IMR-90 (cell line): ENCODE data around the gene NFATC1. TPM values are rescaled to one million over a fixed set of nuclear protein-coding genes. Genes with fewer than 3 reads are reported as not detected.

Experiments
- ATAC-seq: fragments of 200-7000 bp; cut with Tn5 transposase; 2 replicates; pipeline ENCODE4 v1.9.1; 2020; ENCODE audit warnings: low read depth, mild to moderate bottlenecking, moderate library complexity
- BruUV-seq: library from RNA; stranded (reverse); fragments of 400-500 nt; replicated peaks from 2 replicates; lab custom pipeline; 2021; lab: Mats Ljungman, UMichigan
- CTCF ChIA-PET: fragments of 300-600 bp; formaldehyde crosslinking; extraction: SDS; loops from one replicate; lab custom pipeline; 2021; ENCODE audit warnings: antibody characterized with exemption; lab: Yijun Ruan, JAX
- POLR2A ChIA-PET: fragments of 300-600 bp; sonication (Branson Sonifier 250); formaldehyde crosslinking; loops from one replicate; lab custom pipeline; 2022; ENCODE audit warnings: antibody characterized with exemption; ENCODE audit not compliant: unreplicated experiment; lab: Charles Lee
- DNase-seq: peaks from one replicate; pipeline ENCODE4 v3.0.0; 2013
- H2AFZ ChIP-seq: replicated peaks from 2 replicates; pipeline ENCODE3; 2013; ENCODE audit warnings: low read length, mild to moderate bottlenecking; ENCODE audit not compliant: poor library complexity
- H2AK5ac ChIP-seq: 2 replicates; pipeline ENCODE4 v1.6.1; 2013; ENCODE audit warnings: low read depth, low read length, inconsistent platforms
- H2AK9ac ChIP-seq: replicated peaks from 2 replicates; pipeline ENCODE3; 2013; ENCODE audit warnings: mild to moderate bottlenecking, low read depth, low read length, moderate library complexity; ENCODE audit not compliant: poor library complexity
- H2BK120ac ChIP-seq: 2 replicates; pipeline ENCODE4 v1.6.1; 2013; ENCODE audit warnings: low read depth, low read length, inconsistent platforms
- H2BK15ac ChIP-seq: 3 replicates; pipeline ENCODE4 v1.6.1; 2013; ENCODE audit warnings: low read depth, low read length, inconsistent platforms
- H2BK20ac ChIP-seq: 2 replicates; pipeline ENCODE4 v1.6.1; 2013; ENCODE audit warnings: low read depth, mild to moderate bottlenecking, inconsistent platforms, low read length, moderate library complexity
- H2BK5ac ChIP-seq: 2 replicates; pipeline ENCODE4 v1.6.1; 2013; ENCODE audit warnings: mild to moderate bottlenecking, low read depth, low read length, inconsistent platforms; ENCODE audit not compliant: poor library complexity, severe bottlenecking
- H3K14ac ChIP-seq: replicated peaks from 2 replicates; pipeline ENCODE4 v1.6.1; 2013; ENCODE audit warnings: low read depth, low read length, inconsistent platforms
- H3K18ac ChIP-seq: 2 replicates; pipeline ENCODE4 v1.6.1; 2013; ENCODE audit warnings: low read depth, low read length, control low read depth
- H3K23ac ChIP-seq: 2 replicates; pipeline ENCODE4 v1.6.1; 2013; ENCODE audit warnings: low read depth, low read length, inconsistent platforms
- H3K27ac ChIP-seq: 2 replicates; pipeline ENCODE4 v1.5.1; 2013; ENCODE audit warnings: mild to moderate bottlenecking, control low read depth, low read length; ENCODE audit not compliant: insufficient read depth
- H3K27me3 ChIP-seq: 2 replicates; pipeline ENCODE4 v1.6.1; 2013; ENCODE audit warnings: low read length; ENCODE audit not compliant: control insufficient read depth, insufficient read depth
- H3K36me3 ChIP-seq: 2 replicates; pipeline ENCODE4 v1.6.1; 2013; ENCODE audit warnings: low read length, mixed read lengths; ENCODE audit not compliant: control insufficient read depth, insufficient read depth
- H3K4ac ChIP-seq: 2 replicates; pipeline ENCODE4 v1.6.1; 2013; ENCODE audit warnings: low read depth, low read length, inconsistent platforms
- H3K4me1 ChIP-seq: 2 replicates; pipeline ENCODE4 v1.6.1; 2013; ENCODE audit warnings: low read length, mixed read lengths; ENCODE audit not compliant: control insufficient read depth, insufficient read depth
- H3K4me2 ChIP-seq: 2 replicates; pipeline ENCODE4 v1.6.1; 2013; ENCODE audit warnings: low read depth, mild to moderate bottlenecking, control low read depth, low read length, moderate library complexity
- H3K4me3 ChIP-seq: 2 replicates; pipeline ENCODE4 v1.5.1; 2013; ENCODE audit warnings: low read depth, mild to moderate bottlenecking, control low read depth, low read length, moderate library complexity; ENCODE audit not compliant: insufficient read depth
- H3K56ac ChIP-seq: 2 replicates; pipeline ENCODE4 v1.6.1; 2013; ENCODE audit warnings: low read length, inconsistent platforms; ENCODE audit not compliant: insufficient read depth; ENCODE audit errors: extremely low read depth
- H3K79me1 ChIP-seq, 2 experiments: 2 replicates each; pipeline ENCODE4 v1.6.1; 2013; ENCODE audit warnings: low read length in 2 of 2, inconsistent platforms in 1 of 2, low read depth in 1 of 2
- H3K9ac ChIP-seq: 2 replicates; pipeline ENCODE4 v1.6.1; 2013; ENCODE audit warnings: low read depth, low read length, control low read depth
- H3K9me1 ChIP-seq: 2 replicates; pipeline ENCODE4 v1.6.1; 2013; ENCODE audit warnings: low read length, inconsistent platforms; ENCODE audit not compliant: insufficient read depth
- H3K9me3 ChIP-seq: 2 replicates; pipeline ENCODE4 v1.6.1; 2013; ENCODE audit warnings: low read length; ENCODE audit not compliant: control insufficient read depth, insufficient read depth
- H4K20me1 ChIP-seq: 2 replicates; pipeline ENCODE4 v1.6.1; 2013; ENCODE audit warnings: low read length, inconsistent platforms; ENCODE audit not compliant: insufficient read depth
- H4K5ac ChIP-seq: 2 replicates; pipeline ENCODE4 v1.6.1; 2013; ENCODE audit warnings: mild to moderate bottlenecking, low read depth, low read length, control low read depth
- H4K8ac ChIP-seq, 2 experiments: 2 replicates each; pipeline ENCODE4 v1.6.1; 2013; ENCODE audit warnings: low read depth in 2 of 2, low read length in 2 of 2, control low read depth in 1 of 2, inconsistent platforms in 1 of 2
- H4K91ac ChIP-seq: 2 replicates; pipeline ENCODE4 v1.6.1; 2013; ENCODE audit warnings: low read depth, low read length, inconsistent platforms; ENCODE audit not compliant: insufficient read depth
- BHLHE40 ChIP-seq: fragments of 150-350 bp; IDR thresholded peaks from 2 replicates; pipeline ENCODE4 v1.6.1; 2016; ENCODE audit warnings: mild to moderate bottlenecking, low read depth, low read length
- CEBPB ChIP-seq: IDR thresholded peaks from 2 replicates; pipeline ENCODE4 v1.6.1; 2012; ENCODE audit warnings: low read depth, low read length, improper control_type of control experiment
- CHD1 ChIP-seq: IDR thresholded peaks from 2 replicates; pipeline ENCODE4 v1.6.1; 2012; ENCODE audit warnings: low read depth, low read length, improper control_type of control experiment
- FOS ChIP-seq: fragments of 150-350 bp; IDR thresholded peaks from 2 replicates; pipeline ENCODE4 v1.6.1; 2016; ENCODE audit warnings: low read depth, low read length
- MAFK ChIP-seq: IDR thresholded peaks from 2 replicates; pipeline ENCODE4 v1.6.1; 2012; ENCODE audit warnings: low read depth, low read length, improper control_type of control experiment
- MAZ ChIP-seq: IDR thresholded peaks from 2 replicates; pipeline ENCODE4 v1.6.1; 2012; ENCODE audit warnings: low read depth, mild to moderate bottlenecking, low read length, improper control_type of control experiment, moderate library complexity, borderline replicate concordance
- MXI1 ChIP-seq: IDR thresholded peaks from 2 replicates; pipeline ENCODE4 v1.6.1; 2012; ENCODE audit warnings: low read depth, mild to moderate bottlenecking, low read length, moderate library complexity, borderline replicate concordance
- NFE2L2 ChIP-seq: fragments of 150-350 bp; IDR thresholded peaks from 2 replicates; pipeline ENCODE4 v1.6.1; 2016; ENCODE audit warnings: low read depth, mild to moderate bottlenecking, low read length
- RAD21 ChIP-seq: IDR thresholded peaks from 2 replicates; pipeline ENCODE4 v1.6.1; 2012; ENCODE audit warnings: low read length, improper control_type of control experiment
- RCOR1 ChIP-seq: IDR thresholded peaks from 2 replicates; pipeline ENCODE4 v1.6.1; 2012; ENCODE audit warnings: mild to moderate bottlenecking, low read length, improper control_type of control experiment; ENCODE audit not compliant: insufficient replicate concordance
- RFX5 ChIP-seq: IDR thresholded peaks from 2 replicates; pipeline ENCODE4 v1.8.0; 2012; ENCODE audit warnings: low read depth, mild to moderate bottlenecking, low read length, moderate library complexity
- SMC3 ChIP-seq: fragments of 150-350 bp; IDR thresholded peaks from 2 replicates; pipeline ENCODE4 v1.6.1; 2016; ENCODE audit warnings: low read depth, mild to moderate bottlenecking, antibody characterized with exemption, low read length, moderate library complexity
- WGBS, 2 experiments: methylation state at CpG; one replicate each; pipeline versions ENCODE4 v1.1.5 to v1.1.7; 2013; ENCODE audit warnings: missing lambda C conversion rate in 2 of 2; ENCODE audit not compliant: insufficient read length in 1 of 2; ENCODE audit errors: extremely low coverage in 2 of 2; 5-methylcytosine and 5-hydroxymethylcytosine counted together
- dilution Hi-C: fragments of 300-500 bp; cut with HindIII; formaldehyde crosslinking; loops from one replicate; pipeline ENCODE4 v1.14.3; 2018; ENCODE audit warnings: low sequenced_read_pairs; ENCODE audit not compliant: unreplicated experiment
- in situ Hi-C: fragments of 300-500 bp; cut with MboI; formaldehyde crosslinking; loops from 3 replicates; pipeline ENCODE4 v1.14.3; 2019; ENCODE audit warnings: low sequenced_read_pairs, inconsistent platforms, mixed read lengths
- intact Hi-C: fragments of 100-400 bp; cut with micrococcal nuclease; formaldehyde crosslinking; loops from 2 replicates; pipeline ENCODE4 v1.10.0; 2022
- polyA plus RNA-seq, 3 experiments: library from polyadenylated mRNA; depleted of rRNA; stranded (reverse); fragments of >200 nt; gene quantifications; 2 replicates each; pipeline ENCODE4 v1.2.3, GENCODE V29; 2012; ENCODE audit warnings: low replicate concordance in 1 of 3
- total RNA-seq: library from RNA; depleted of rRNA; stranded (reverse); fragments of >200 nt; gene quantifications from 2 replicates; pipeline ENCODE4 v1.2.3, GENCODE V29; 2012
- TF ChIP-seq, protein P1 (sequence below): conservative IDR thresholded peaks from 2 replicates; pipeline ENCODE4 v1.5.1; 2012; ENCODE audit warnings: mild to moderate bottlenecking, low read depth, low read length, improper control_type of control experiment
- TF ChIP-seq, protein P2 (sequence below): fragments of 150-350 bp; IDR thresholded peaks from 2 replicates; pipeline ENCODE4 v1.6.1; 2016; ENCODE audit warnings: low read depth, mild to moderate bottlenecking, low read length, moderate library complexity, borderline replicate concordance

NFATC1 gene
- total and polyA plus RNA-seq, 2 of the 4 experiments (the other 2 are of a cell fraction) = 0.36 to 1.8 TPM

DNA sequence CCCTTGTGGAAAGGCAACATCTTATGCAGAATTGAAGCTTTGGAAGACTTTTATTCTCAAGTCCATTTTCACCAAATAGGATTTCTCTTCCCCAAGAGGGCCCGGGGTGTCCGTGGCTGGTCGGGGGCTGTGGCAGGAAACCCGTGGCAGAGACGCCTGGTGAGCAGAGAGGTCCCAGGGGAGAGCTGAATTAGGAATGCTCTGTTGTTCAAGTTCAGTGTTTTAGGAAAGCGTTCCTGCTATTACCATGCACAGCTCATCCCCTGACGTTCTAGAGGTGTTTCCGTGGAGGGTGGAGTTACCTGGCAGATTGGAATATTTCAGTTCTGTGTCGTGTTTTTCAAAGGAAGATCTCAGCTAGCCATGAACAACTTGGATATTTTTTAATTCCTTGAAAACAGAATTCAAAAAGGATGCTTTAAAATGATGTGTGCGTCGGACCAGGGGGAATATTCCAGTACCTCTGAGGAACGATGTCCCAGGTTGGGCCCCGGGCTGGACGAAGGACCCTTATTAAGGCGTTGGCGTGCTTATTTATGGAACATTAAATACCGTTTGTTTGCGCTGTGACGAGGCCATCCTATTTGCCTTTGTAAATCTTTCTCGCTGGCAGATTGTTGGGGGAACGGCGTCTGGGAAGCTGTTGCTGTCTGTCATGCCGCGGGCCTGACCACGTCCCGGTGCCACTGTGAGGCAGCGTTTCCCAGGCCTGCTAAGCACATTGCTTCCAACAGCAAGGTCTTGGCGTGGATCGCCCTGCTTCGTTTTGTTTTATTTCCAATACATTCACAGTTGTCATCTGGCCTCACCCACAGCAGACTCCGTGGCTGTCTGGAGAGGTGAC lies 8.2 kb downstream of the NFATC1 start (continued):
- no peak for TF ChIP-seq MAFK

DNA sequence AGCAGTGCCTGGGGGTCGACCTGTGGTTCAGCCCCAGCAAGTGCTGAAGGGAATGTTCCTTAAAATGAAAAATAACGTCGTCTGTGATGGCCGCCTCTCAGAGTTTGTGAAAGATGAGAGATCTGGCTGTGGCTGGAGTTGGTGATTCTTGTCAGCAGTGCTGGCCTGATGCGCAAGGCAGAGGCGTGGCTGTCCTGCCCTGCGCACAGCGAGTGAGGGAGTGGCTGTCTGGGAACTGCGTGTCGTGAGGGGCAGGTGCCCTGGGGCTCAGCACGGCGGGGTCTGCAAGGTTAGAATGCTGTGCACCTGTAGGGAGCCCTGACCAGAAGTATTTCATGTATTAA lies 8.8 kb downstream of the NFATC1 start:
- H3K4me3 ChIP-seq = no peak overlapping the region
- DNase-seq = no peak
- no peaks in the 10 kb centered on the region for H3K27me3 ChIP-seq
- in situ Hi-C loops (no loop called here), intact Hi-C loops (no loop called here), dilution Hi-C loops (no loop called here)
- no peaks in the 10 kb centered on the region for H3K36me3 ChIP-seq
- no peak overlapping the region for H2BK120ac ChIP-seq
- no peak for ATAC-seq
- H3K14ac ChIP-seq = no peak overlapping the region
- WGBS, 2 experiments = 95% methylated on average over 8 of the region's 12 CpGs; no CpG with 5 or more reads in 1 of the 2 experiments
- H3K79me1 ChIP-seq = no peaks in the 10 kb centered on the region
- H2BK15ac ChIP-seq = no peak overlapping the region
- H3K9ac ChIP-seq = no peak overlapping the region
- H3K4me1 ChIP-seq = peaks cover 1% of the 10 kb centered on the region; the same call in 1 of the 2 replicates
- no peak overlapping the region for H2BK5ac ChIP-seq
- no peak overlapping the region for H3K4me2 ChIP-seq
- no peaks in the 10 kb centered on the region for H4K20me1 ChIP-seq
- no peak overlapping the region for H3K27ac ChIP-seq
- H2AK5ac ChIP-seq = no peak overlapping the region
- no peaks in the 10 kb centered on the region for H3K9me3 ChIP-seq
- no TSS peak for BruUV-seq
- no peaks in the 10 kb centered on the region for H3K9me1 ChIP-seq
- no peak overlapping the region for H3K18ac ChIP-seq
- H3K23ac ChIP-seq = no peak overlapping the region
- H2AFZ ChIP-seq = no peak overlapping the region
- POLR2A ChIA-PET = no interaction called here
- H4K5ac ChIP-seq = no peak overlapping the region
- H4K8ac ChIP-seq = no peak overlapping the region
- H3K56ac ChIP-seq = no peak overlapping the region
- no peak overlapping the region for H2BK20ac ChIP-seq
- H3K4ac ChIP-seq = no peak overlapping the region
- H4K91ac ChIP-seq = no peak overlapping the region
- CTCF ChIA-PET = no interaction called here
- no peak overlapping the region for H2AK9ac ChIP-seq
- TF ChIP-seq MAFK (no peak), MXI1 (no peak), CHD1 (no peak), FOS (no peak), CEBPB (no peak), RAD21 (no peak), MAZ (no peak), NFE2L2 (no peak), SMC3 (no peak), RCOR1 (no peak), RFX5 (no peak), BHLHE40 (no peak)
- TF ChIP-seq, protein P1, sequence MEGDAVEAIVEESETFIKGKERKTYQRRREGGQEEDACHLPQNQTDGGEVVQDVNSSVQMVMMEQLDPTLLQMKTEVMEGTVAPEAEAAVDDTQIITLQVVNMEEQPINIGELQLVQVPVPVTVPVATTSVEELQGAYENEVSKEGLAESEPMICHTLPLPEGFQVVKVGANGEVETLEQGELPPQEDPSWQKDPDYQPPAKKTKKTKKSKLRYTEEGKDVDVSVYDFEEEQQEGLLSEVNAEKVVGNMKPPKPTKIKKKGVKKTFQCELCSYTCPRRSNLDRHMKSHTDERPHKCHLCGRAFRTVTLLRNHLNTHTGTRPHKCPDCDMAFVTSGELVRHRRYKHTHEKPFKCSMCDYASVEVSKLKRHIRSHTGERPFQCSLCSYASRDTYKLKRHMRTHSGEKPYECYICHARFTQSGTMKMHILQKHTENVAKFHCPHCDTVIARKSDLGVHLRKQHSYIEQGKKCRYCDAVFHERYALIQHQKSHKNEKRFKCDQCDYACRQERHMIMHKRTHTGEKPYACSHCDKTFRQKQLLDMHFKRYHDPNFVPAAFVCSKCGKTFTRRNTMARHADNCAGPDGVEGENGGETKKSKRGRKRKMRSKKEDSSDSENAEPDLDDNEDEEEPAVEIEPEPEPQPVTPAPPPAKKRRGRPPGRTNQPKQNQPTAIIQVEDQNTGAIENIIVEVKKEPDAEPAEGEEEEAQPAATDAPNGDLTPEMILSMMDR = no peak
- TF ChIP-seq, protein P2, sequence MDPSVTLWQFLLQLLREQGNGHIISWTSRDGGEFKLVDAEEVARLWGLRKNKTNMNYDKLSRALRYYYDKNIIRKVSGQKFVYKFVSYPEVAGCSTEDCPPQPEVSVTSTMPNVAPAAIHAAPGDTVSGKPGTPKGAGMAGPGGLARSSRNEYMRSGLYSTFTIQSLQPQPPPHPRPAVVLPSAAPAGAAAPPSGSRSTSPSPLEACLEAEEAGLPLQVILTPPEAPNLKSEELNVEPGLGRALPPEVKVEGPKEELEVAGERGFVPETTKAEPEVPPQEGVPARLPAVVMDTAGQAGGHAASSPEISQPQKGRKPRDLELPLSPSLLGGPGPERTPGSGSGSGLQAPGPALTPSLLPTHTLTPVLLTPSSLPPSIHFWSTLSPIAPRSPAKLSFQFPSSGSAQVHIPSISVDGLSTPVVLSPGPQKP = no peak
